Activated CD4-positive, alpha-beta memory T cell treated with anti-CD3 and anti-CD28 coated beads, Interleukin-2, amount 10 ng/mL, durations not matched to agents 7 days and 5 days (primary cell): Measurements from ENCODE around the gene MVB12B. TPM values are rescaled to one million over a fixed set of nuclear protein-coding genes. Genes with fewer than 3 reads are reported as not detected.
A peak's percentile ranks its signal among the peaks of the same experiment; 100 is the strongest.

ENCODE experiments used
- CTCF ChIA-PET: fragments of 350-600 bp; sonication (Branson Sonifier 250); formaldehyde crosslinking; loops from one replicate; lab custom pipeline; 2021; ENCODE audit warnings: antibody characterized with exemption, inconsistent platforms; lab: Charles Lee
- POLR2A ChIA-PET: fragments of 350-600 bp; sonication (Branson Sonifier 250); formaldehyde crosslinking; loops from one replicate; lab custom pipeline; 2021; ENCODE audit warnings: antibody characterized with exemption; lab: Charles Lee
- DNase-seq: peaks from one replicate; pipeline ENCODE4 v3.0.0-alpha.2; 2020
- H3K27ac Mint-ChIP-seq: one replicate; pipeline ENCODE4 v1.8.0; 2021; ENCODE audit warnings: mild to moderate bottlenecking, mixed read lengths
- H3K27me3 Mint-ChIP-seq: one replicate; pipeline ENCODE4 v1.8.0; 2021; ENCODE audit warnings: mixed read lengths
- H3K36me3 Mint-ChIP-seq: one replicate; pipeline ENCODE4 v1.8.0; 2021; ENCODE audit warnings: low read depth, mixed read lengths
- H3K4me1 Mint-ChIP-seq: one replicate; pipeline ENCODE4 v1.8.0; 2021; ENCODE audit warnings: mixed read lengths
- H3K4me3 Mint-ChIP-seq: one replicate; pipeline ENCODE4 v1.8.0; 2021; ENCODE audit warnings: mild to moderate bottlenecking, mixed read lengths
- H3K9me3 Mint-ChIP-seq: one replicate; pipeline ENCODE4 v1.8.0; 2021; ENCODE audit warnings: mixed read lengths
- total RNA-seq, 2 experiments: library from RNA; stranded (reverse); gene quantifications; one replicate each; pipeline ENCODE4 v1.2.3, GENCODE V29; 2021

MVB12B gene
- total RNA-seq, 2 experiments from 2014 or later = 1.8 to 2.4 TPM

GRCh38 chr9:126490214-126490631 is 163.6 kb downstream of the MVB12B start:
- no peak overlapping the region for H3K27ac Mint-ChIP-seq
- no peaks in the 10 kb centered on the region for H3K36me3 Mint-ChIP-seq
- peaks cover 12% of the 10 kb centered on the region for H3K4me1 Mint-ChIP-seq
- no peak overlapping the region for H3K4me3 Mint-ChIP-seq
- ChIA-PET POLR2A (interaction anchor here (2.5 kb wide), 1 partner anchor 92 kb away, joined by 8 read pairs; no protein-coding TSS in a partner anchor), CTCF (interaction anchor here (0.8 to 5.3 kb wide), 14 partner anchors 8 to 783 kb away, joined by 3 to 57 read pairs (median 6); partner anchors contain the start of gene MAPKAP1)
- H3K9me3 Mint-ChIP-seq = no peaks in the 10 kb centered on the region
- H3K27me3 Mint-ChIP-seq = peaks cover 29% of the 10 kb centered on the region
- no peak for DNase-seq

GRCh38 chr9:126490871-126491567 is 164.4 kb downstream of the MVB12B start:
- H3K27ac Mint-ChIP-seq = no peak overlapping the region
- no peaks in the 10 kb centered on the region for H3K9me3 Mint-ChIP-seq
- CTCF ChIA-PET = interaction anchor here (0.6 to 5.3 kb wide), 34 partner anchors 9 to 1083 kb away, joined by 3 to 57 read pairs (median 4); partner anchors contain the start of gene MAPKAP1
- DNase-seq = peak; percentile 60
- no peak overlapping the region for H3K4me3 Mint-ChIP-seq
- H3K4me1 Mint-ChIP-seq = peaks cover 12% of the 10 kb centered on the region
- H3K36me3 Mint-ChIP-seq = no peaks in the 10 kb centered on the region
- POLR2A ChIA-PET = interaction anchor here (1.0 to 2.5 kb wide), 2 partner anchors 93 to 1083 kb away, joined by 3 to 8 read pairs; no protein-coding TSS in a partner anchor
- H3K27me3 Mint-ChIP-seq = peaks cover 29% of the 10 kb centered on the region

- H3K36me3 Mint-ChIP-seq = no peaks in the 10 kb centered on the region
- no peaks in the 10 kb centered on the region for H3K9me3 Mint-ChIP-seq
- ChIA-PET POLR2A (interaction anchor here (0.6 to 2.5 kb wide), 3 partner anchors 94 to 1083 kb away, joined by 3 to 8 read pairs (median 3); no protein-coding TSS in a partner anchor), CTCF (interaction anchor here (0.6 to 5.3 kb wide), 29 partner anchors 9 to 1057 kb away, joined by 3 to 57 read pairs (median 4); no protein-coding TSS in a partner anchor)
- H3K4me3 Mint-ChIP-seq = no peak overlapping the region
- peaks cover 28% of the 10 kb centered on the region for H3K27me3 Mint-ChIP-seq
- DNase-seq = no peak
- no peak overlapping the region for H3K27ac Mint-ChIP-seq
- H3K4me1 Mint-ChIP-seq = peaks cover 12% of the 10 kb centered on the region
These were observed 164.9 kb downstream of the MVB12B start for GRCh38 chr9:126491568-126491879.

GRCh38 chr9:126491949-126492348 is 165.3 kb downstream of the MVB12B start:
- ChIA-PET POLR2A (interaction anchor here (0.6 to 2.5 kb wide), 3 partner anchors 94 to 1084 kb away, joined by 3 to 8 read pairs (median 3); no protein-coding TSS in a partner anchor), CTCF (interaction anchor here (0.7 to 5.3 kb wide), 29 partner anchors 9 to 931 kb away, joined by 3 to 57 read pairs (median 4); no protein-coding TSS in a partner anchor)
- H3K27me3 Mint-ChIP-seq = peaks cover 30% of the 10 kb centered on the region
- H3K36me3 Mint-ChIP-seq = no peaks in the 10 kb centered on the region
- H3K27ac Mint-ChIP-seq = no peak overlapping the region
- H3K4me1 Mint-ChIP-seq = peaks cover 12% of the 10 kb centered on the region
- no peaks in the 10 kb centered on the region for H3K9me3 Mint-ChIP-seq
- DNase-seq = no peak
- no peak overlapping the region for H3K4me3 Mint-ChIP-seq

GRCh38 chr9:126494264-126494663 is 167.6 kb downstream of the MVB12B start:
- CTCF ChIA-PET = interaction anchor here (5.3 kb wide), 1 partner anchor 191 kb away, joined by 42 read pairs; no protein-coding TSS in a partner anchor
- H3K27ac Mint-ChIP-seq = no peak overlapping the region
- peaks cover 12% of the 10 kb centered on the region for H3K4me1 Mint-ChIP-seq
- no peak overlapping the region for H3K4me3 Mint-ChIP-seq
- peaks cover 26% of the 10 kb centered on the region for H3K27me3 Mint-ChIP-seq
- no peak for DNase-seq
- POLR2A ChIA-PET = no interaction called here
- no peaks in the 10 kb centered on the region for H3K36me3 Mint-ChIP-seq
- H3K9me3 Mint-ChIP-seq = no peaks in the 10 kb centered on the region

- no peak for DNase-seq
- ChIA-PET CTCF (interaction anchor here (5.3 kb wide), 1 partner anchor 191 kb away, joined by 42 read pairs; no protein-coding TSS in a partner anchor), POLR2A (no interaction called here)
- Mint-ChIP-seq H3K4me1 (peaks cover 14% of the 10 kb centered on the region), H3K9me3 (no peaks in the 10 kb centered on the region), H3K27me3 (peaks cover 25% of the 10 kb centered on the region), H3K4me3 (no peak overlapping the region), H3K36me3 (no peaks in the 10 kb centered on the region), H3K27ac (no peak overlapping the region)
These were observed 168.1 kb downstream of the MVB12B start for GRCh38 chr9:126494746-126495145.

- ChIA-PET POLR2A (no interaction called here), CTCF (no interaction called here)
- Mint-ChIP-seq H3K27ac (no peak overlapping the region), H3K9me3 (no peaks in the 10 kb centered on the region), H3K4me1 (peaks cover 9% of the 10 kb centered on the region), H3K4me3 (no peak overlapping the region), H3K27me3 (peaks cover 24% of the 10 kb centered on the region), H3K36me3 (no peaks in the 10 kb centered on the region)
- DNase-seq = no peak
These were observed 169.0 kb downstream of the MVB12B start for GRCh38 chr9:126495411-126496180.

GRCh38 chr9:126496181-126496576 is 169.6 kb downstream of the MVB12B start:
- Mint-ChIP-seq H3K36me3 (no peaks in the 10 kb centered on the region), H3K9me3 (no peaks in the 10 kb centered on the region), H3K4me3 (no peak overlapping the region), H3K27me3 (peaks cover 23% of the 10 kb centered on the region), H3K27ac (no peak overlapping the region), H3K4me1 (peaks cover 6% of the 10 kb centered on the region)
- no peak for DNase-seq
- ChIA-PET CTCF (no interaction called here), POLR2A (no interaction called here)

GRCh38 chr9:126496781-126497659 is 170.4 kb downstream of the MVB12B start:
- no peak for DNase-seq
- Mint-ChIP-seq H3K9me3 (no peaks in the 10 kb centered on the region), H3K4me1 (peaks cover 5% of the 10 kb centered on the region), H3K27me3 (peaks cover 19% of the 10 kb centered on the region), H3K4me3 (no peak overlapping the region), H3K36me3 (no peaks in the 10 kb centered on the region), H3K27ac (no peak overlapping the region)
- ChIA-PET POLR2A (no interaction called here), CTCF (interaction anchor here (1.2 to 5.9 kb wide), 3 partner anchors 14 to 65 kb away, joined by 4 to 99 read pairs (median 23); no protein-coding TSS in a partner anchor)

GRCh38 chr9:126497660-126498275 is 171.1 kb downstream of the MVB12B start:
- Mint-ChIP-seq H3K9me3 (no peaks in the 10 kb centered on the region), H3K4me1 (peaks cover 5% of the 10 kb centered on the region), H3K27me3 (peaks cover 15% of the 10 kb centered on the region), H3K27ac (no peak overlapping the region), H3K36me3 (no peaks in the 10 kb centered on the region), H3K4me3 (no peak overlapping the region)
- ChIA-PET POLR2A (no interaction called here), CTCF (interaction anchor here (1.2 to 5.9 kb wide), 5 partner anchors 13 to 64 kb away, joined by 4 to 99 read pairs (median 10); no protein-coding TSS in a partner anchor)
- no peak for DNase-seq

GRCh38 chr9:126498331-126498730 is 171.7 kb downstream of the MVB12B start:
- POLR2A ChIA-PET = interaction anchor here (1.2 to 1.3 kb wide), 2 partner anchors 59 to 61 kb away, joined by 4 to 5 read pairs; no protein-coding TSS in a partner anchor
- Mint-ChIP-seq H3K27me3 (peaks cover 15% of the 10 kb centered on the region), H3K4me3 (no peak overlapping the region), H3K36me3 (no peaks in the 10 kb centered on the region), H3K27ac (no peak overlapping the region), H3K9me3 (no peaks in the 10 kb centered on the region), H3K4me1 (peaks cover 5% of the 10 kb centered on the region)
- no peak for DNase-seq
- CTCF ChIA-PET = interaction anchor here (0.9 to 5.9 kb wide), 12 partner anchors 10 to 182 kb away, joined by 4 to 99 read pairs (median 6); no protein-coding TSS in a partner anchor
